ENCODE data around the gene CEP295NL. TPM values are rescaled to one million over a fixed set of nuclear protein-coding genes. Genes with fewer than 3 reads are reported as not detected.
A peak's percentile ranks its signal among the peaks of the same experiment; 100 is the strongest.

Gene CEP295NL
- total and polyA plus RNA-seq, 2 of the 8 experiments (the other 6 are each of a cell fraction or from before 2014, with no cell fraction given) = 0.06 to 2.0 TPM

- WGBS, 2 experiments (ENCODE audit: extremely low coverage in 1 of 2, insufficient coverage in 1 of 2, insufficient read length in 1 of 2, insufficient replicate concordance in 2 of 2, low coverage in 1 of 2, low lambda C conversion rate in 2 of 2, missing lambda C conversion rate in 1 of 2) = 88% methylated on average over 24 of the region's 31 CpGs; no CpG with 5 or more reads in 1 of the 2 experiments
- Histone ChIP-seq H3K56ac (replicated peaks; ENCODE audit: insufficient read length, low read depth, low read length) (no peak overlapping the region), H3K4me2 (ENCODE audit: insufficient read depth in 1 of 2, low read depth in 2 of 2, low read length in 2 of 2) (no peak overlapping the region), H2AFZ (ENCODE audit: low read length) (no peak overlapping the region), H3K79me2 (ENCODE audit: control insufficient read depth in 1 of 2, insufficient read depth in 2 of 2, low read length in 2 of 2) (no peaks in the 10 kb centered on the region), H3K18ac (ENCODE audit: extremely low read depth, low read length) (no peak overlapping the region), H2BK12ac (ENCODE audit: low read depth, low read length) (no peak overlapping the region), H3K4ac (replicated peaks; ENCODE audit: insufficient read length, low read depth, low read length) (no peak overlapping the region), H3K4me1 (replicated peaks in 1 of 4; ENCODE audit: control insufficient read depth in 3 of 4, insufficient read depth in 4 of 4, low read length in 3 of 4) (peaks cover 0 to 18% (median 10%) of the 10 kb centered on the region in 4 experiments; a peak in 5 of 7 replicates), H3K9ac (replicated peaks in 1 of 4; ENCODE audit: extremely low read depth in 1 of 4, low read depth in 3 of 4, low read length in 3 of 4) (no peak overlapping the region), H2AK5ac (ENCODE audit: low read depth, low read length) (no peak overlapping the region), H3K23ac (ENCODE audit: insufficient read length) (no peak overlapping the region), H4K91ac (replicated peaks; ENCODE audit: insufficient read length, low read length) (no peak overlapping the region), H3K4me3 (ENCODE audit: extremely low read depth in 1 of 4, insufficient read depth in 2 of 4, low read depth in 3 of 4, low read length in 4 of 4) (no peak overlapping the region), H3K27ac (ENCODE audit: low read depth, low read length) (no peak overlapping the region), H2BK120ac (replicated peaks; ENCODE audit: low read depth, low read length) (no peak overlapping the region), H3K79me1 (ENCODE audit: low read depth, low read length) (no peaks in the 10 kb centered on the region), H3K27me3 (replicated peaks in 1 of 4; ENCODE audit: control insufficient read depth in 3 of 4, extremely low read depth in 1 of 4, insufficient read depth in 3 of 4, low read length in 3 of 4) (no peaks in the 10 kb centered on the region), H2BK15ac (ENCODE audit: low read length) (0 out of 2 replicates have a peak overlapping the region, but pooled peaks have one; percentile 81), H3K9me3 (ENCODE audit: insufficient read depth in 2 of 2, low read depth in 1 of 2, low read length in 1 of 2) (no peaks in the 10 kb centered on the region), H2BK20ac (ENCODE audit: low read length) (no peak overlapping the region), H3K36me3 (ENCODE audit: control insufficient read depth in 2 of 4, insufficient read depth in 4 of 4, low read length in 3 of 4) (no peaks in the 10 kb centered on the region), H2BK5ac (ENCODE audit: low read depth, low read length) (no peak overlapping the region), H4K20me1 (replicated peaks in 1 of 2; ENCODE audit: control insufficient read depth in 1 of 2, insufficient read depth in 2 of 2, low read length in 2 of 2) (no peaks in the 10 kb centered on the region), H4K8ac (ENCODE audit: extremely low read depth, insufficient read depth, low read length) (no peak overlapping the region), H4K5ac (ENCODE audit: insufficient read length, low read depth, low read length) (no peak overlapping the region), H3K23me2 (ENCODE audit: low read depth, low read length) (peaks cover 3% of the 10 kb centered on the region; the same call in 1 of the 2 replicates), H3K14ac (ENCODE audit: insufficient read length) (no peak overlapping the region)
- TF ChIP-seq, protein P1, sequence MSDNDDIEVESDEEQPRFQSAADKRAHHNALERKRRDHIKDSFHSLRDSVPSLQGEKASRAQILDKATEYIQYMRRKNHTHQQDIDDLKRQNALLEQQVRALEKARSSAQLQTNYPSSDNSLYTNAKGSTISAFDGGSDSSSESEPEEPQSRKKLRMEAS (IDR thresholded peaks at IDR 0.05) = no peak
- TF ChIP-seq, protein P2, sequence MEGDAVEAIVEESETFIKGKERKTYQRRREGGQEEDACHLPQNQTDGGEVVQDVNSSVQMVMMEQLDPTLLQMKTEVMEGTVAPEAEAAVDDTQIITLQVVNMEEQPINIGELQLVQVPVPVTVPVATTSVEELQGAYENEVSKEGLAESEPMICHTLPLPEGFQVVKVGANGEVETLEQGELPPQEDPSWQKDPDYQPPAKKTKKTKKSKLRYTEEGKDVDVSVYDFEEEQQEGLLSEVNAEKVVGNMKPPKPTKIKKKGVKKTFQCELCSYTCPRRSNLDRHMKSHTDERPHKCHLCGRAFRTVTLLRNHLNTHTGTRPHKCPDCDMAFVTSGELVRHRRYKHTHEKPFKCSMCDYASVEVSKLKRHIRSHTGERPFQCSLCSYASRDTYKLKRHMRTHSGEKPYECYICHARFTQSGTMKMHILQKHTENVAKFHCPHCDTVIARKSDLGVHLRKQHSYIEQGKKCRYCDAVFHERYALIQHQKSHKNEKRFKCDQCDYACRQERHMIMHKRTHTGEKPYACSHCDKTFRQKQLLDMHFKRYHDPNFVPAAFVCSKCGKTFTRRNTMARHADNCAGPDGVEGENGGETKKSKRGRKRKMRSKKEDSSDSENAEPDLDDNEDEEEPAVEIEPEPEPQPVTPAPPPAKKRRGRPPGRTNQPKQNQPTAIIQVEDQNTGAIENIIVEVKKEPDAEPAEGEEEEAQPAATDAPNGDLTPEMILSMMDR (IDR thresholded peaks at IDR 0.05; ENCODE audit: control extremely low read depth in 1 of 3, insufficient read depth in 1 of 3, low read depth in 1 of 3, low read length in 3 of 3) = no peak
- TF ChIP-seq ATF3 (IDR thresholded peaks at IDR 0.05; ENCODE audit: insufficient read depth, low read depth, low read length) = no peak
- TF ChIP-seq SIRT6 (IDR thresholded peaks at IDR 0.05; ENCODE audit: low read length) = no peak
- no peak for TF ChIP-seq CHD2 (IDR thresholded peaks at IDR 0.05; ENCODE audit: low read length)
- POLR2A ChIA-PET (ENCODE audit: partially characterized antibody) = no interaction called here
- CTCF ChIA-PET (ENCODE audit: partially characterized antibody) = interaction anchor here (1.0 to 1.3 kb wide), 2 partner anchors 35 to 64 kb away, joined by 3 to 8 read pairs; no protein-coding TSS in a partner anchor
- DNase-seq (ENCODE audit: low read depth in 1 of 2, low spot score in 2 of 2) (no peak), FAIRE-seq (no peak)
Observed at GRCh38 chr17:78929908-78930775, 27.1 kb upstream of the CEP295NL start.

Data from H1 (cell line).